DND-41 (cell line): Measurements from ENCODE around the gene PRSS2.

ENCODE experiments used
- ATAC-seq: fragments of 200-7000 bp; cut with Tn5 transposase; 3 replicates; pipeline ENCODE4 v1.9.1; 2021; ENCODE audit warnings: low read depth; ENCODE audit not compliant: insufficient read depth
- DNase-seq: peaks from one replicate; pipeline ENCODE4 v3.0.0-alpha.2; 2020
- H2AFZ ChIP-seq: 2 replicates; pipeline ENCODE4 v1.6.0; 2012; ENCODE audit warnings: low read depth, low read length
- H3K27ac ChIP-seq: 2 replicates; pipeline ENCODE4 v1.5.1; 2012; ENCODE audit warnings: low read length, inconsistent platforms
- H3K27me3 ChIP-seq: fragments of 200-600 bp; sonication (generic); 2 replicates; pipeline ENCODE4 v1.6.0; 2012; ENCODE audit warnings: low read length, mild to moderate bottlenecking, inconsistent platforms; ENCODE audit not compliant: insufficient read depth, poor library complexity
- H3K36me3 ChIP-seq: 2 replicates; pipeline ENCODE4 v1.5.1; 2012; ENCODE audit warnings: low read length, inconsistent platforms; ENCODE audit not compliant: insufficient read depth
- H3K4me1 ChIP-seq: 2 replicates; pipeline ENCODE4 v1.5.1; 2012; ENCODE audit warnings: mild to moderate bottlenecking, low read length; ENCODE audit not compliant: insufficient read depth
- H3K4me2 ChIP-seq: 2 replicates; pipeline ENCODE4 v1.6.0; 2012; ENCODE audit warnings: mild to moderate bottlenecking, moderate library complexity, low read length, inconsistent platforms; ENCODE audit not compliant: insufficient read depth
- H3K4me3 ChIP-seq, 2 experiments: fragments of 200-600 bp in 1 of 2; shearing (Covaris generic) in 1 of 2; 2 replicates each; pipeline ENCODE4 v1.5.1; 2012 to 2016; ENCODE audit warnings: inconsistent platforms in 2 of 2, low read length in 2 of 2, mild to moderate bottlenecking in 2 of 2, low read depth in 1 of 2, moderate library complexity in 1 of 2
- H3K79me2 ChIP-seq: 2 replicates; pipeline ENCODE4 v1.6.0; 2012; ENCODE audit warnings: low read length, inconsistent platforms; ENCODE audit not compliant: insufficient read depth
- H3K9ac ChIP-seq: 2 replicates; pipeline ENCODE4 v1.6.0; 2012; ENCODE audit warnings: low read depth, mild to moderate bottlenecking, inconsistent platforms, low read length, moderate library complexity
- H3K9me3 ChIP-seq: 2 replicates; pipeline ENCODE4 v1.5.1; 2012; ENCODE audit warnings: low read length, moderate library complexity, mild to moderate bottlenecking, inconsistent platforms; ENCODE audit not compliant: insufficient read depth, severe bottlenecking
- H4K20me1 ChIP-seq: 2 replicates; pipeline ENCODE4 v1.6.0; 2012; ENCODE audit warnings: low read length; ENCODE audit not compliant: insufficient read depth
- EZH2 ChIP-seq: IDR thresholded peaks from 3 replicates; pipeline ENCODE4 v1.6.1; 2012; ENCODE audit warnings: borderline replicate concordance, low read depth, mild to moderate bottlenecking, moderate library complexity, low read length, inconsistent platforms; ENCODE audit not compliant: severe bottlenecking
- TF ChIP-seq, protein P1 (sequence below): IDR thresholded peaks from 2 replicates; pipeline ENCODE4 v1.5.1; 2012; ENCODE audit warnings: borderline replicate concordance, low read length, moderate library complexity, mild to moderate bottlenecking; ENCODE audit not compliant: poor library complexity, severe bottlenecking; ENCODE audit errors: extremely low read depth

PRSS2 gene

GRCh38 chr7:142807855-142808460 is 37.2 kb downstream of the PRSS2 start:
- peak overlapping the region; percentile 99 for H3K9ac ChIP-seq

GRCh38 chr7:142808461-142808801 is 37.7 kb downstream of the PRSS2 start:
- DNase-seq: no peak
- H3K4me2 ChIP-seq: peak overlapping the region; percentile 47
- peaks cover 7% of the 10 kb centered on the region for H3K36me3 ChIP-seq
- peak overlapping the region; percentile 99 for H3K9ac ChIP-seq
- peak overlapping the region; percentile 97 for H3K27ac ChIP-seq
- H3K79me2 ChIP-seq: peaks cover 84% of the 10 kb centered on the region
- no peak overlapping the region for H2AFZ ChIP-seq
- no peaks in the 10 kb centered on the region for H4K20me1 ChIP-seq
- peaks cover 97% of the 10 kb centered on the region for H3K4me1 ChIP-seq
- TF ChIP-seq, protein P1, sequence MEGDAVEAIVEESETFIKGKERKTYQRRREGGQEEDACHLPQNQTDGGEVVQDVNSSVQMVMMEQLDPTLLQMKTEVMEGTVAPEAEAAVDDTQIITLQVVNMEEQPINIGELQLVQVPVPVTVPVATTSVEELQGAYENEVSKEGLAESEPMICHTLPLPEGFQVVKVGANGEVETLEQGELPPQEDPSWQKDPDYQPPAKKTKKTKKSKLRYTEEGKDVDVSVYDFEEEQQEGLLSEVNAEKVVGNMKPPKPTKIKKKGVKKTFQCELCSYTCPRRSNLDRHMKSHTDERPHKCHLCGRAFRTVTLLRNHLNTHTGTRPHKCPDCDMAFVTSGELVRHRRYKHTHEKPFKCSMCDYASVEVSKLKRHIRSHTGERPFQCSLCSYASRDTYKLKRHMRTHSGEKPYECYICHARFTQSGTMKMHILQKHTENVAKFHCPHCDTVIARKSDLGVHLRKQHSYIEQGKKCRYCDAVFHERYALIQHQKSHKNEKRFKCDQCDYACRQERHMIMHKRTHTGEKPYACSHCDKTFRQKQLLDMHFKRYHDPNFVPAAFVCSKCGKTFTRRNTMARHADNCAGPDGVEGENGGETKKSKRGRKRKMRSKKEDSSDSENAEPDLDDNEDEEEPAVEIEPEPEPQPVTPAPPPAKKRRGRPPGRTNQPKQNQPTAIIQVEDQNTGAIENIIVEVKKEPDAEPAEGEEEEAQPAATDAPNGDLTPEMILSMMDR: no peak
- no peak for TF ChIP-seq EZH2
- H3K4me3 ChIP-seq: peak overlapping the region in 1 of 2 experiments; percentile 31; a peak in 1 of 4 replicates
- peak; percentile 27 for ATAC-seq
- no peaks in the 10 kb centered on the region for H3K9me3 ChIP-seq
- H3K27me3 ChIP-seq: no peaks in the 10 kb centered on the region

More at GRCh38 chr7:142807855-142808460, 37.2 kb downstream of the PRSS2 start:
- H2AFZ ChIP-seq: no peak overlapping the region
- no peaks in the 10 kb centered on the region for H4K20me1 ChIP-seq
- H3K36me3 ChIP-seq: peaks cover 11% of the 10 kb centered on the region
- ATAC-seq (no peak), DNase-seq (peak; percentile 60)
- H3K79me2 ChIP-seq: peaks cover 84% of the 10 kb centered on the region
- H3K4me1 ChIP-seq: peaks cover 97% of the 10 kb centered on the region
- H3K4me2 ChIP-seq: peak overlapping the region; percentile 47
- peak overlapping the region; percentile 97 for H3K27ac ChIP-seq
- no peaks in the 10 kb centered on the region for H3K9me3 ChIP-seq
- H3K4me3 ChIP-seq: peak overlapping the region in 1 of 2 experiments; percentile 31; a peak in 2 of 4 replicates
- H3K27me3 ChIP-seq: no peaks in the 10 kb centered on the region
- no peak for TF ChIP-seq EZH2
- TF ChIP-seq, protein P1: no peak

GRCh38 chr7:142808802-142809583 is 38.2 kb downstream of the PRSS2 start:
- Histone ChIP-seq H4K20me1 (no peaks in the 10 kb centered on the region), H2AFZ (no peak overlapping the region), H3K27me3 (no peaks in the 10 kb centered on the region), H3K4me3 (peak overlapping the region in 1 of 2 experiments; percentile 44; a peak in 2 of 4 replicates), H3K79me2 (peaks cover 84% of the 10 kb centered on the region), H3K9me3 (no peaks in the 10 kb centered on the region), H3K36me3 (peaks cover 1% of the 10 kb centered on the region), H3K4me1 (peaks cover 97% of the 10 kb centered on the region), H3K27ac (peak overlapping the region; percentile 99), H3K9ac (peak overlapping the region; percentile 99), H3K4me2 (peak overlapping the region; percentile 81)
- TF ChIP-seq, protein P1: peak; percentile 11
- no peak for TF ChIP-seq EZH2
- DNase-seq (peak; percentile 100), ATAC-seq (peak; percentile 49)
